A549 (cell line): ENCODE measurements around the gene NANOS2. TPM values are rescaled to one million over a fixed set of nuclear protein-coding genes. Genes with fewer than 3 reads are reported as not detected.
A peak's percentile ranks its signal among the peaks of the same experiment; 100 is the strongest.

Experiments used
- ATAC-seq, 2 experiments: fragments of 200-7000 bp in 1 of 2; fragments of >200 bp in 1 of 2; cut with Nextera tagmentation in 1 of 2; cut with Tn5 transposase in 1 of 2; 3 replicates each; pipeline versions ENCODE4 v1.8.0 to v1.9.1; 2018 to 2020; ENCODE audit warnings: mild to moderate bottlenecking in 1 of 2, moderate library complexity in 1 of 2
- CTCF ChIA-PET: fragments of 300-600 bp; sonication (Branson Sonifier 250); formaldehyde crosslinking; extraction: SDS; loops from one replicate; lab custom pipeline; 2021; ENCODE audit warnings: antibody characterized with exemption, inconsistent platforms; lab: Yijun Ruan, JAX
- POLR2A ChIA-PET: fragments of 350-600 bp; formaldehyde crosslinking; extraction: SDS; loops from one replicate; lab custom pipeline; 2021; ENCODE audit warnings: antibody characterized with exemption, inconsistent platforms; lab: Yijun Ruan, JAX
- DNase-seq, 2 experiments: peaks; one replicate each; pipeline versions ENCODE4 v3.0.0 to v3.0.0-alpha.2; 2011 to 2016; ENCODE audit warnings: low read depth in 1 of 2, low spot score in 1 of 2
- FAIRE-seq: peaks from 2 replicates; lab custom pipeline; 2011; peaks lifted over from hg19 to GRCh38; lab: Jason Lieb, UNC
- H3K27ac ChIP-seq, 2 experiments: fragments of >200 bp; sonication (Bioruptor Twin); formaldehyde crosslinking; 3 replicates each; pipeline ENCODE4 v1.5.1; 2016 to 2017
- H3K4me1 ChIP-seq: fragments of >200 bp; sonication (Bioruptor Twin); formaldehyde crosslinking; 3 replicates; pipeline ENCODE4 v1.6.1; 2016
- H3K4me2 ChIP-seq: fragments of >200 bp; sonication (Bioruptor Twin); formaldehyde crosslinking; 3 replicates; pipeline ENCODE4 v1.6.1; 2016
- H3K4me3 ChIP-seq: fragments of >200 bp; sonication (Bioruptor Twin); formaldehyde crosslinking; 3 replicates; pipeline ENCODE4 v1.5.1; 2016
- H3K9me3 ChIP-seq: fragments of >200 bp; sonication (Bioruptor Twin); formaldehyde crosslinking; 3 replicates; pipeline ENCODE4 v1.6.1; 2016
- BCL3 ChIP-seq: fragments of >200 bp; sonication (Bioruptor Twin); formaldehyde crosslinking; IDR thresholded peaks from 3 replicates; pipeline ENCODE4 v1.6.1; 2016
- CBX2 ChIP-seq: fragments of 200-600 bp; sonication (generic); IDR thresholded peaks from 2 replicates; pipeline ENCODE4 v1.6.1; 2016; ENCODE audit warnings: low read depth, mild to moderate bottlenecking, borderline replicate concordance
- CBX8 ChIP-seq: fragments of 200-600 bp; sonication (generic); IDR thresholded peaks from 2 replicates; pipeline ENCODE4 v1.6.1; 2016
- CHD2 ChIP-seq: fragments of 150-350 bp; IDR thresholded peaks from 2 replicates; pipeline ENCODE4 v1.6.1; 2014; ENCODE audit warnings: low read length; ENCODE audit not compliant: partially characterized antibody
- CTCF ChIP-seq: fragments of >200 bp; sonication (Bioruptor Twin); formaldehyde crosslinking; IDR thresholded peaks from 3 replicates; pipeline ENCODE4 v1.5.1; 2016
- ESRRA ChIP-seq: fragments of 150-350 bp; IDR thresholded peaks from 2 replicates; pipeline ENCODE4 v1.6.1; 2014; ENCODE audit warnings: mild to moderate bottlenecking, low read length, borderline replicate concordance
- FOSB ChIP-seq: fragments of 250-450 bp; sonication (Bioruptor Pico); IDR thresholded peaks from 2 replicates; pipeline ENCODE4 v1.5.0; 2020; ENCODE audit warnings: mild to moderate bottlenecking, moderate library complexity
- HDAC2 ChIP-seq: fragments of 200-600 bp; sonication (generic); IDR thresholded peaks from 2 replicates; pipeline ENCODE4 v1.6.1; 2016
- HOXA7 ChIP-seq: fragments of 250-450 bp; sonication (Bioruptor Pico); IDR thresholded peaks from 2 replicates; pipeline ENCODE4 v1.5.0; 2020; ENCODE audit warnings: mild to moderate bottlenecking, moderate library complexity
- MAFK ChIP-seq: fragments of 450-650 bp; IDR thresholded peaks from 2 replicates; pipeline ENCODE4 v1.6.1; 2014; ENCODE audit not compliant: partially characterized antibody
- MAZ ChIP-seq: fragments of 150-350 bp; IDR thresholded peaks from 2 replicates; pipeline ENCODE4 v1.6.1; 2014; ENCODE audit warnings: antibody characterized with exemption, low read depth, low read length, borderline replicate concordance
- MYC ChIP-seq: IDR thresholded peaks from 2 replicates; pipeline ENCODE4 v1.6.1; 2012; ENCODE audit warnings: mild to moderate bottlenecking, inconsistent platforms, low read length, improper control_type of control experiment, borderline replicate concordance
- NPAS2 ChIP-seq: fragments of 250-450 bp; sonication (Bioruptor Pico); IDR thresholded peaks from 2 replicates; pipeline ENCODE4 v1.8.0; 2022; ENCODE audit warnings: mild to moderate bottlenecking, moderate library complexity, borderline replicate concordance
- NR3C1 ChIP-seq: fragments of >200 bp; sonication (Bioruptor Twin); formaldehyde crosslinking; IDR thresholded peaks from 3 replicates; pipeline ENCODE4 v1.6.1; 2017
- PBX3 ChIP-seq: IDR thresholded peaks from 2 replicates; pipeline ENCODE4 v1.6.1; 2012
- PHF8 ChIP-seq: fragments of 200-600 bp; sonication (generic); IDR thresholded peaks from 2 replicates; pipeline ENCODE4 v1.6.1; 2016; ENCODE audit warnings: low read depth, mild to moderate bottlenecking, antibody characterized with exemption, moderate library complexity, borderline replicate concordance
- POLR2AphosphoS2 ChIP-seq: conservative IDR thresholded peaks from 2 replicates; pipeline ENCODE4 v1.6.1; 2012; ENCODE audit warnings: low read length, improper control_type of control experiment, inconsistent platforms
- RFX5 ChIP-seq: fragments of 450-650 bp; IDR thresholded peaks from 2 replicates; pipeline ENCODE4 v1.7.1; 2014; ENCODE audit warnings: antibody characterized with exemption, mild to moderate bottlenecking, moderate library complexity
- TFCP2L1 ChIP-seq: fragments of 250-450 bp; sonication (Bioruptor Pico); IDR thresholded peaks from 2 replicates; pipeline ENCODE4 v1.5.0; 2021; ENCODE audit warnings: mild to moderate bottlenecking
- TP53 ChIP-seq: fragments of 250-450 bp; sonication (Bioruptor Pico); IDR thresholded peaks from 2 replicates; pipeline ENCODE4 v1.5.0; 2021; ENCODE audit warnings: mild to moderate bottlenecking, moderate library complexity
- ZC3H11A ChIP-seq: fragments of 450-650 bp; IDR thresholded peaks from 2 replicates; pipeline ENCODE4 v1.6.1; 2014; ENCODE audit warnings: antibody characterized with exemption, mild to moderate bottlenecking
- ZFP36 ChIP-seq: fragments of 450-650 bp; IDR thresholded peaks from 2 replicates; pipeline ENCODE4 v1.6.1; 2014; ENCODE audit warnings: borderline replicate concordance; ENCODE audit not compliant: partially characterized antibody
- WGBS: methylation state at CpG from one replicate; pipeline ENCODE4 v1.1.6; 2017; ENCODE audit errors: missing lambda C conversion rate; 5-methylcytosine and 5-hydroxymethylcytosine counted together
- polyA plus RNA-seq, 4 experiments: library from polyadenylated mRNA; depleted of rRNA in 3 of 4; stranded (reverse); fragments of >200 nt; fragmentation: RNase III in 1 of 4; extraction: RNeasy Plus Mini Kit Qiagen cat#74134 plus additional on column Dnase treatment in 1 of 4; gene quantifications; 2 replicates in 3 of 4; 3 replicates in 1 of 4; pipeline ENCODE4 v1.2.3, GENCODE V29; 2011 to 2017
- TF ChIP-seq, protein P1 (sequence below): fragments of 450-650 bp; IDR thresholded peaks from 2 replicates; pipeline ENCODE4 v1.6.1; 2014; ENCODE audit warnings: antibody characterized with exemption
- TF ChIP-seq, protein P2 (sequence below): fragments of 250-450 bp; sonication (Bioruptor Pico); IDR thresholded peaks from 2 replicates; pipeline ENCODE4 v1.5.0; 2021; ENCODE audit warnings: mild to moderate bottlenecking, moderate library complexity, borderline replicate concordance
- TF ChIP-seq, protein P3 (sequence below): fragments of >200 bp; sonication (Bioruptor Twin); formaldehyde crosslinking; IDR thresholded peaks from 2 replicates; pipeline ENCODE4 v1.6.1; 2016

Gene NANOS2
- polyA plus RNA-seq, 2 of the 4 experiments (the other 2 are of a cell fraction) = not detected

GRCh38 chr19:45952341-45952685 lies 37.7 kb upstream of the NANOS2 start:
- H3K27ac ChIP-seq = no peak overlapping the region; a peak in 1 of 6 replicates
- peak overlapping the region; percentile 57 for H3K4me3 ChIP-seq
- no peaks in the 10 kb centered on the region for H3K9me3 ChIP-seq
- TF ChIP-seq, protein P1, sequence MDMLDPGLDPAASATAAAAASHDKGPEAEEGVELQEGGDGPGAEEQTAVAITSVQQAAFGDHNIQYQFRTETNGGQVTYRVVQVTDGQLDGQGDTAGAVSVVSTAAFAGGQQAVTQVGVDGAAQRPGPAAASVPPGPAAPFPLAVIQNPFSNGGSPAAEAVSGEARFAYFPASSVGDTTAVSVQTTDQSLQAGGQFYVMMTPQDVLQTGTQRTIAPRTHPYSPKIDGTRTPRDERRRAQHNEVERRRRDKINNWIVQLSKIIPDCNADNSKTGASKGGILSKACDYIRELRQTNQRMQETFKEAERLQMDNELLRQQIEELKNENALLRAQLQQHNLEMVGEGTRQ = no peak
- TF ChIP-seq TFCP2L1 (CRISPR knock-in tag) = no peak
- no peak for TF ChIP-seq RFX5
- TF ChIP-seq ZC3H11A = no peak
- no peak for TF ChIP-seq NR3C1
- TF ChIP-seq TP53 = peak; percentile 27; the same call in 1 of the 2 replicates
- TF ChIP-seq PHF8 = no peak
- TF ChIP-seq HOXA7 (CRISPR knock-in tag) = no peak
- peak overlapping the region; percentile 99 for H3K4me2 ChIP-seq
- ATAC-seq (peak; percentile 6; a peak in 2 of 6 replicates), DNase-seq (no peak), FAIRE-seq (no peak)
- ChIA-PET POLR2A (interaction anchor here (0.7 to 1.6 kb wide), 4 partner anchors 13 to 183 kb away, joined by 3 to 9 read pairs (median 4); partner anchors contain the start of genes CCDC61, MYPOP and SIX5), CTCF (interaction anchor here (0.6 to 1.8 kb wide), 8 partner anchors 8 to 653 kb away, joined by 3 to 5 read pairs (median 4); no protein-coding TSS in a partner anchor)
- H3K4me1 ChIP-seq = peaks cover 17% of the 10 kb centered on the region
- 26% methylated on average over 8 of the region's 8 CpGs for WGBS

DNA sequence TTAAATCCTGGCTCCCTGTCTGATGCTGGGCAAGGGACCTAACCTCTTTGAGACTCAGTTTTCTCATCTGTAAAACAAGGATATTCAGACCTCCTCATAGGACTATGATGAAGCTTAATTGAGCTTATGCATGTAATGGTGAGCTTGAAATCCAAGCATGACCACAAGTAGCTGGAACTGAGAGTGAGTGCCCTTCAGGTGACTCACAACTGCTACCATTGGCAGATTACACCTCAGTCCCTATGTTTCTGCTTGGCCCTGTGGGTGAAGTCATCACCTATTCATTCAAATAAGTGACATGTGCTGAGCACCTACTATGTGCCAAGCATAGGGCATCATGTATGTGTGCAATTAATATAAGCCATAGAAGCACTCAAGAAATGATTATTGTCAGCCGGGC lies 33.3 kb upstream of the NANOS2 start:
- Histone ChIP-seq H3K27ac (no peak overlapping the region), H3K9me3 (0 out of 3 replicates have a peak, but pooled peaks cover 4% of the 10 kb centered on the region), H3K4me2 (no peak overlapping the region), H3K4me3 (no peak overlapping the region), H3K4me1 (peaks cover 5% of the 10 kb centered on the region)
- ChIA-PET CTCF (interaction anchor here (0.5 to 2.0 kb wide), 4 partner anchors 20 to 473 kb away, joined by 3 to 5 read pairs (median 4); no protein-coding TSS in a partner anchor), POLR2A (interaction anchor here (0.6 to 1.2 kb wide), 3 partner anchors 42 to 177 kb away, joined by 3 to 9 read pairs (median 6); no protein-coding TSS in a partner anchor)
- DNase-seq = no peak
- no peak for FAIRE-seq
- WGBS = 88% methylated on average over 1 of the region's 1 CpG
- no peak for ATAC-seq
- TF ChIP-seq MAFK = no peak
- no peak for TF ChIP-seq MYC
- TF ChIP-seq, protein P1 = no peak
- TF ChIP-seq, protein P2, sequence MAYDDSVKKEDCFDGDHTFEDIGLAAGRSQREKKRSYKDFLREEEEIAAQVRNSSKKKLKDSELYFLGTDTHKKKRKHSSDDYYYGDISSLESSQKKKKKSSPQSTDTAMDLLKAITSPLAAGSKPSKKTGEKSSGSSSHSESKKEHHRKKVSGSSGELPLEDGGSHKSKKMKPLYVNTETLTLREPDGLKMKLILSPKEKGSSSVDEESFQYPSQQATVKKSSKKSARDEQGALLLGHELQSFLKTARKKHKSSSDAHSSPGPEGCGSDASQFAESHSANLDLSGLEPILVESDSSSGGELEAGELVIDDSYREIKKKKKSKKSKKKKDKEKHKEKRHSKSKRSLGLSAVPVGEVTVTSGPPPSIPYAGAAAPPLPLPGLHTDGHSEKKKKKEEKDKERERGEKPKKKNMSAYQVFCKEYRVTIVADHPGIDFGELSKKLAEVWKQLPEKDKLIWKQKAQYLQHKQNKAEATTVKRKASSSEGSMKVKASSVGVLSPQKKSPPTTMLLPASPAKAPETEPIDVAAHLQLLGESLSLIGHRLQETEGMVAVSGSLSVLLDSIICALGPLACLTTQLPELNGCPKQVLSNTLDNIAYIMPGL (CRISPR knock-in tag) = no peak

DNA sequence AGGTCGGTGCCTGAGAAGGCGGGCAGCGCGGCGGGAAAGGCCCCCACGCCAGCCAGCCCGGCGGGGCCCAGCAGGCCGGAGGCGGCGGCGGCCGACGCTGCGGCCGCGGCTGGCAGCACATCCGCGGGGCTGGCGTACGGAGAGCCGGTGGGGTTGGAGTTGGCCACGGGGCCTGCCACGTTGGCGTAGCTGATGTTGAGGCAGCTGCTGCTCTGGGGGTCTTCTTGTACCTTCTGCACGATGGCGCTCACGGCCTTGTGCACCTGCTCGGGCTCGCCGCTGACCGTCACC lies 25.9 kb upstream of the NANOS2 start:
- WGBS = 90% methylated on average over 32 of the region's 32 CpGs
- no peak overlapping the region for H3K4me3 ChIP-seq
- FAIRE-seq = no peak
- ChIA-PET POLR2A (no interaction called here), CTCF (interaction anchor here (1.2 kb wide), 1 partner anchor 137 kb away, joined by 3 read pairs; no protein-coding TSS in a partner anchor)
- no peak overlapping the region for H3K4me2 ChIP-seq
- H3K9me3 ChIP-seq = 0 out of 3 replicates have a peak, but pooled peaks cover 4% of the 10 kb centered on the region
- ATAC-seq = no peak
- TF ChIP-seq NPAS2 (CRISPR knock-in tag) = no peak
- no peak for TF ChIP-seq POLR2AphosphoS2
- TF ChIP-seq CTCF = no peak
- TF ChIP-seq FOSB (CRISPR knock-in tag) = no peak
- no peak for TF ChIP-seq HDAC2
- TF ChIP-seq MAZ = no peak
- no peak for TF ChIP-seq CBX8
- TF ChIP-seq PBX3 = no peak
- TF ChIP-seq ZFP36 = no peak
- TF ChIP-seq ESRRA = no peak
- TF ChIP-seq BCL3 = no peak
- no peak for TF ChIP-seq CHD2
- no peak for TF ChIP-seq CBX2
- TF ChIP-seq, protein P3, sequence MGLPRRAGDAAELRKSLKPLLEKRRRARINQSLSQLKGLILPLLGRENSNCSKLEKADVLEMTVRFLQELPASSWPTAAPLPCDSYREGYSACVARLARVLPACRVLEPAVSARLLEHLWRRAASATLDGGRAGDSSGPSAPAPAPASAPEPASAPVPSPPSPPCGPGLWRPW = no peak
- TF ChIP-seq, all 56 proteins: peak for 0
- DNase-seq = no peak
- no peak overlapping the region for H3K27ac ChIP-seq
- H3K4me1 ChIP-seq = no peaks in the 10 kb centered on the region; the same call in 2 of the 3 replicates
